ENCODE results near the gene LRRC3. TPM values are rescaled to one million over a fixed set of nuclear protein-coding genes. Genes with fewer than 3 reads are reported as not detected.

LRRC3 gene
- total RNA-seq, 1 experiment from 2014 or later = 0.17 TPM

DNA sequence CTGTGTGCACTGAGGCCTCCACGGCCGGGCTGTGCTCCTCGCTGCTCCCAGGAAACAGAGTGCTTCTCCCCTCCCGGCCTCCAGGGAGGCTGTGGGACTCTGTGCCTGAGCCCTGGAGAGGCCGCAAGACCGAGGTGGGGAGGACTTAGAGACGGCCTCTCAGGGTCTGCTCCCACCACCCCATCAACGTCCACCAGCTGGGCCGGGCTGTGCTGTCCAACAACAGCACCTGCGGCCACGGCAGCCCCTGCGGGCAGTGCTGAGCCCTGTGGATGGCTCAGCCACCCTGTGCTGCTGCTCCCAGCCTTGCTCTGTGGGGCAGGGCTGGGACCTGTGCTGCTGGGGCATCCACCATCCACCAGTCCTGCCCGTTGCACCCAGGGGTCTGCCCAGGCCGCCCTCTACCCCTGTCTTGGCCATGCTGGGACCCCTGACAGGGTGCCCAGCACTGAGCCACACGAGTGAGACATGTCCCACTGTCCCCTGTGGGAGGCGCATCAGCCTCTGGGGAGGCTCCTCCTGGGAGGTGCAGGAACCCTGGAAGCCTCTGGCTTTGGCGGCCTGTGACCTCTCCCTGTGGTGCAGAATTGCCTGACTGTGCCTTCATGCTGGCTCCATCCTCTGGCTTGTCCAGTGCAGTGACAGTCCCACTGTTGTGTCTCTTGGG is 31.2 kb upstream of the LRRC3 start:
- DNase-seq (ENCODE audit: low read depth) = no peak

DNA sequence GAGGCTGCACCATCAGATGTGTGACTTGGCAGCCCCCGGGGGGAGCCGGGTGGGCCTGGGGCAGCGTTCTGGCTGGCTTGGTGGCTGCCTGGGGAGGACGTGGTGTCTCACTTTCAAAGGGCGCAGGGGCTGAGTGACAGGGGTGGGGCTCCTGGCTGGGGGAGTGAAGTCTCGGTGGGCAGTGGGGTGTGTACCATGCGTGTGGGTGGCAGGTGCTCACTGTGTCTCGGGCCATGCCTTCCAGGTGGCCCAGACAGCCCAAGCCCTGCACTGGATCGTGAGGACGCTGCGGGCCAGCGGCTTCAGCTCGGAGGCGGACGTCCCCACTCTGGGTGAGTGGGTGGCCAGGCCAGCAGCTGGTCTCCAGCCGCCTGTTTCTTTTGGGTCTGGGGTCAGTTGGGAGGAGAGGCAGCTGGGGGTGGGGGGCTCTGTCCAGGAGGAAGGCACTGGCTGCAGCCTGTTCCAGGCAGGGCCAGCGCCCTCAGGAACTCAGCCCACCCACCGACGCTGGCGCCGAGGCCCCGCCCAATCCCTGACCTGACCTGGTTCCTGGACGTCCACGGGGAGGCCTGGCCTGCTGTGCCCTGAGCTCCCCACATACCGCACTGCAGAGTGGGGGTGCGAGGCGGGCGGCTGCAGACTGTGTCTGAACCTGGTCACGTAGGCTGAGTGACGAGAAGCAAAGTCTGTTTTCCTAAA is 30.6 kb upstream of the LRRC3 start:
- no peak for DNase-seq (ENCODE audit: low read depth)

DNA sequence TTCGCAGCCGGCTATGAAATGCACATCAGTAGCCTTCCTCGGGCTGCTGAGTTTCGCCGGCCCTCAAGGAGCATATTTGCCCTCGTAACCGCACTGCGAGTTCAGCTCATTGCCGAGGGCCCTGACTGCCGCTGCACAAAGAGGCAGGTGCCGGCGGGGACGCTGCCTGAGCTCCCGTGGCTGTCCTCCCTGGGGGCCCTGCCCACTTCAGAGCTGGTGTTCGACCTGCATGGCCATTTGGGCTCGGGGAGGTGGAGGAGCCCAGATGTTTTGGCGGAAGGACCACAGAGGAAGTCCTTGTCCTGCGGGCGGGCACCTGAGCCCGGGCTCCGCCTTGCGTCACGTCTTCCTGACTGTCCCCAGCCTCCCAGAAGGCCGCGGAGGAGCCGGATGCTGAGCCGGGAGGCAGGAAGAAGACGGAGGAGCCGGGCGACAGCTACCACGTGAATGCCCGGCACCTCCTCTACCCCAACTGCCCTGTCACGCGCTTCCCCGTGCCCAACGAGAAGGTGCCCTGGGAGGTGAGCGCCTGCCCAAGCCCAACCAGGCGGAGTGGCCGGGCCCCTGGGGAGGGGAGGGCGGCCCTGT is 29.9 kb upstream of the LRRC3 start:
- no peak for DNase-seq (ENCODE audit: low read depth)

DNA sequence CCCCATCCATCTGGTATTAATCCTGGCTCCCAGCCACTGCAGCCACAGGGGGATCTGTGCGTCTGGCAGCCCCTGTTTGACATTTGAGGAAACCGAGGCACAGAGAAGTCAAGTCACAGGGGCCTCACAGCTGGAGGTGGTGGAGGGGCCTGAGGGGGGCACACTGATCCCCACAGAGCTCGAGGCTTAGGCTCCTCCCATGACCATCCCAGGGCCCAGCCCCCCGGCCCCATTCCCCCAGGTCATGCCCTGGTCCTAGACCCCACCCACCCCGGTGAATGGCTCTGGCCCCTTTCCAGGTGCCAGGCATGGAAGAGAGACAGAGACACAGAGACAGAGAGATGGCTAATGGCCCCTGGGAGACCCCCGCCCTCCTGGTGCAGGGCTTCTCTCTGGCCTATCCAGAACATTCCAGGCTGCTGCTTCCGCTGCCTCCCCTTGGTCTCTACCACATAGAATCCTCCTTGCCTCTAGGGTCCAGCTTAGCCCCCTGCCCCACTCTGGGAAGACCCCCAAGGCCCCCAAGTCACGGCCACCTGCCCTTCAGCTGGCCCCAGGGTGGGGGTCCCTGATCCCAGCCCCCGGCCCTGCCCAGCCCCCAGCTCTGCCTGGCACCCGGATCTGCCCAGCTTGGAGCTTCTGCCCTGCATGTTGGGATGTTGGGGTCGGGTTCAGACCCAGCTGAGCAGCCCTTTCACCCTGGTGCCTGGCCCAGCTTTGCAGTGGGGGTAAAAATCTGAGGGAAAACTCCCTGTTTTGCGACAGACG is 29.2 kb upstream of the LRRC3 start:
- DNase-seq (ENCODE audit: low read depth) = no peak

DNA sequence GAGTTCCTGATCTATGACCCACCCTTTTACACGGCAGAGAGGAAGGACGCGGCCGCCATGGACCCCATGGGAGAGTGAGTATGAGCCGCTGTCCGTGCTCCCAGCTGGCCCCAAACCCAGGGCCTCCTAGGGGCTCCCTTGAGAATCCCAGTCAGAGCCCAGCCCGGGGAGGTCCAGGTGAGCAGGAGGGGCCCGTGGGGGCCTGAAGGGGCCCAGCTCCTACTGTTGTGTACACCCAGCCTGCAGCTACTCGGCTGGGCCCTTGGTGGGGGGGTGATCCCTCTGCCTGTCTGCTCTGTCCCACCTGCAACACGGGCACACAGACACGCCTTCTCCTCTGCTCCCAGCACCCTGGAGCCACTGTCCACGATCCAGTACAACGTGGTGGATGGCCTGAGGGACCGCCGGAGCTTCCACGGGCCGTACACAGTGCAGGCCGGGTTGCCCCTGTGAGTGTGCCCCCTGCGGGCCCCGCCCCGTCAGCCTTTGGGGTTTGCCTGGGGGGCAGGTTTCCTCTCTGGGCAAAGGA is 28.6 kb upstream of the LRRC3 start:
- DNase-seq (ENCODE audit: low read depth) = no peak

DNA sequence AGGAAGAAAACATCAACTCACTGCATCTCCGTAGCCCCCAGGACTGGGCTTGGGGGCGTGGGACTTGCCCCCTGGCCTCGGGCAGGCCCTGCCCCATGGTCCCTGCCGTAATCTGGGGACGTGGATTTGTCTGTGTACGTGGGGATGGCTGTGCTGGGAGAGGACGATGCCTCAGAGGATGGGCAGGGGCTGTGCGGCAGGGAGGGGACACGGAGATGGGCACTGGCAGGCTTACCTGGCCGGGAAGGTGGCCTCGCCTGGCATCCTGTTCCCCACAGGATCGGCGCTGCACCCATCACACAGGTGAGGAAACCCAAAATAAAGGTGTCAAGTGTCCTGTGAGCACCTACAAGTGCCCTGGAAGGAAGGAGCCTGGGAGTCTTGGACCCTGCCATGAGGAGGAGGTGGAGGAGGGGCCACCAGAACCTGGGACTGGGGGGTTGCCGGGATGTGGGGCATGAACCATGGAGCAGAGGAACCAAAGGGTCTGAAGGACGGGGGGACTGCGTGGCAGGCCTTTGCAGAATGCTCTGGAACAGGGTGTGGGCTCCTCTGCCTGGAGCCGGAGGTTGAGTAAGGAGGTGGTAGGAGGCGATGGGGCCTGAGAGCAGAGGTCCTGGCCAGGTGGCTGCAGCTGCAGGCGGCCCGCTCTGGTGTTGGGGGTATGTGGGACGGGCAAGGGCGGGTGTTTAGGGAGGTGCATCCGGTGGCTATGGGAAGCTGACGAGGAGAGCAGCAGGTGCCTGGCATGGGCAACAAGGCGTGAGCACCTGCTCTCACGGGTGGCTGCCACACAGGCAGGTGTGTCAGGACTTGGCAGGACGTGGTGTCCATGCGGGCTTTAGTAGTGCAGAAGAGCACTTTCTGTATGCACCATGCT is 27.8 kb upstream of the LRRC3 start:
- DNase-seq (ENCODE audit: low read depth) = no peak

DNA sequence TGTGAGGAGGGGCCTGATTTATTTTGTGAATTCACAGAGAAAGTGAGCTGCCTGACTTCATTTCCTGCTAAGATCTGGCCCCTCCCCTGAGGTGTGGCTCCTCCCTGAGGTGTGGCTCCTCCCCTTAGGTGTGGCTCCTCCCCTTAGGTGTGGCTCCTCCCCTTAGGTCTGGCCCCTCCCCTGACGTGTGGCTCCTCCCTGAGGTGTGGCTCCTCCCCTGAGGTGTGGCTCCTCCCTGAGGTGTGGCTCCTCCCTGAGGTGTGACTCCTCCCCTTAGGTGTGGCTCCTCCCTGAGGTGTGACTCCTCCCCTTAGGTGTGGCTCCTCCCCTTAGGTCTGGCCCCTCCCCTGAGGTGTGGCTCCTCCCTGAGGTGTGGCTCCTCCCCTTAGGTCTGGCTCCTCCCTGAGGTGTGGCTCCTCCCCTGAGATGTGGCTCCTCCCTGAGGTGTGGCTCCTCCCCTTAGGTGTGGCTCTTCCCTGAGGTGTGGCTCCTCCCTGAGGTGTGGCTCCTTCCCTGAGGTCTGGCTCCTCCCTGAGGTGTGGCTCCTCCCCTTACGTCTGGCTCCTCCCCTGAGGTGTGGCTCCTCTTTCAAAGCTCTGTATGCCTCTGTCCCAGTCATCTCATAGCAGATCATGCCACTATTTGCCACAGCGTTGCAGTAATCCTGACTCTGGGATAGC is 26.9 kb upstream of the LRRC3 start:
- DNase-seq (ENCODE audit: low read depth) = peak; percentile 52

DNA sequence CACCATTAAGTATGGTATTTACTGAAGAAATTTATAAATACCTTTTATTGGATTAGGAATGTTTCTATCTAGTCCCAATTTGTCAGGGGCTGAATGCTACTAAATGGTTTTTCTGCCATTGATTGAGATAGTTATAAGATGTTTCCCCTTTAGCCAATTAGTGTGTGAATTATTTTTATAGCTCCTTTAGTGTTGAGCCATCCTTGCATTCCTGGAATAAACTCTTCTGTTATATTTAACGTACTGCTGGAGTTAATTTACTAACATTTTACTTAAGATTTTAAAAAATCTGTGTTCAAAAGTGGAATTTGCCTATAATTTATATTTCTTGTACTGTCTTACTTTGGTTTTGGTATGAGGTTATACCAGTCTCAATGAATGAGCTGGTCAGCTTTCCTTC is 25.4 kb upstream of the LRRC3 start:
- no peak for DNase-seq (ENCODE audit: low read depth)

DNA sequence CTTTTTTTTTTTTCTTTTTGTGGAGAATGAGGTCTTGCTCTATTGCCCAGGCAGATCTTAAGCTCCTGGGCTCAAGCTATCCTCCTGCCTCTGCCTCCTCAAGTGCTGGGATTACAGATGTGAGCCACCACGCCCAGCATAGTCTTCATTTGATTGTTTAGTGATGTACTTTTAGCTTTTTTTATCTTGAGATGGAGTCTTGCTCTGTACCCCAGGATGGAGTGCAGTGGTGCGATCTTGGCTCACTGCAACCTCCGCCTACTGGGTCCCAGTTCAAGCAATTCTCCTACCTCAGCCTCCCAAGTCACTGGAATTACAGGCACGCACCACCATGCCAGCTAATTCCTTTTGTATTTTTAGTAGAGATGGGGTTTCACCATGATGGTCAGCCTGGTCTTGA is 24.0 kb upstream of the LRRC3 start:
- DNase-seq (ENCODE audit: low read depth) = no peak

DNA sequence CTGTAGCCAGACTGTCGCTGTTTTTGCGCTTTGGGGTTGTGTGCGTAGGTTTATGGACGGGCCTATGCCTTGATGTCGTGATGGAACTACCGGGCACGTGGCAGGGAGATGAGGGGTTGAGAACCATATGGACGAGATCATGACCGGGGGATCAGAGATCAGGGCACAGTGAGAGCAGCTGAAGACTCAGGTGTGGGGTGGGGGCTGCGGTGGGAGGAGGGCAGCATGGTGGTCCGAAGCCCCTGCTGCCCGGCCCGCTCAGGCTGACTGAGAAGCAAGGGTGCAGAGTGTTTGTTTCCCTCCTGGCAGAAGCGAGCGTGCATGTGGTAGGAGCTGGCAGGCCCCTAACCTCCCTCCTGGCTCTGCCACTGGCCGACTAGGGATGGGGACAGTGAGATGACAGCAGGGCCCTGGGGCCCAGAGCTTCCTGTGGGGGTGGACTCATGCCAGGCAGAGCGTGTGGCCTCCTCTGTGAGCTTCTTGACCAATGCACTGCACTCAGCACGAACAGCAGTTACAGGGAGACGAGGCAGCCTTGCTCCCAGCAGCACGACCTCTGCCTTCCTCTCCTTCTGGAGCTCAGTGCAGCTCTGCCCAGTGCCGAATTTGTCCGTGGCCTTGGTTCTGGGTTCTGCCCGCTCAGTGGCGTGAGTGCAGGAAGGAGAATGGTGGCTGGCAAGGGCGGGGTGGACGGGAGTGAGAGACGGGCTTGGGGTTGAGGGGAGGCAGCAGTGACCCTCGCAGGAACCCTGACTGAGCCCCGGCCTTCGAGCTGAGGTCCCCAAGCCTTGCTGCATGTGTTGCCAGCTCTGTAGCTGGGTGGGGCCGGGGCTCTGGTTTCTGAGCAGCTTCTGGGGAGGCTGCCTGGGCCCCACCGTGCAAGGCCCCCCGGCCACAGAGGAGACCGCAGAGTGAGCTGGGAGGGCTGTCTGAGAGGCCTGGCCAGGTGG is 22.2 kb upstream of the LRRC3 start:
- DNase-seq (ENCODE audit: low read depth) = no peak

DNA sequence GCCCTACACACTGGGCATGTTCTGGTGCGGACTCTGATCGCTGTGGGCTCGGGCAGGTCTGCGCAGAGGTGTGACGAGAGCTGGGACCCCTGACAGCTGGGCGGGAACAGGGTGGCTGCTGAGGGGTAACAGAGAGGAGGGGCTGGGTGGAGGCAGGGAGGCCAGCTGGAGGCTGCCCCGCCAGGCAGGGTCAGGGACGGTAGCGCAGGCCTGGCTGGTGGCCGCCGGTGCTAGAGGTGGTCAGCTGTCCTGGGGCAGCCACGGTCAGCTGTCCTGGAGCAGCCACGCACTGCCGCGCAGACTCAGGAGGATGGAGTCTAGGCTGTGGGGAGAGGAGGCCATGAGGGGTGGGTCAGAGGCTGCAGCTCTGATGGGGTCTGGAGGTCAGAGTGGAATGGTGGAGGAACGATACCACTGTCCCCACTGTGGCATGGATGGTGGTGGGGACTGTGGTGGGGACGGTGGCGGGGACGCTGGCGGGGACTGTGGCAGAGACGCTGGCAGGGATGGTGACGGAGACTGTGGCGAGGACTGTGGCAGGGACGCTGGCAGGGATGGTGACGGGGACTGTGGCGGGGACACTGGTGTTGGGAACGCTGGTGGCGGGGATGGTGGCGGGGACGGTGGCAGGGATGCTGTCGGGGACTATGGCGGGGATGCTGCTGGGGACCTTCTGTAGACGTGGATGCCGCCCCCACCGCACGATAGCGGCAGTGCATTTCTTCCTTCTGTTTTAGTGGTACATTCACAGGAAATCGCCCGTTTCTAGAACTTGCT is 21.3 kb upstream of the LRRC3 start:
- DNase-seq (ENCODE audit: low read depth) = no peak

DNA sequence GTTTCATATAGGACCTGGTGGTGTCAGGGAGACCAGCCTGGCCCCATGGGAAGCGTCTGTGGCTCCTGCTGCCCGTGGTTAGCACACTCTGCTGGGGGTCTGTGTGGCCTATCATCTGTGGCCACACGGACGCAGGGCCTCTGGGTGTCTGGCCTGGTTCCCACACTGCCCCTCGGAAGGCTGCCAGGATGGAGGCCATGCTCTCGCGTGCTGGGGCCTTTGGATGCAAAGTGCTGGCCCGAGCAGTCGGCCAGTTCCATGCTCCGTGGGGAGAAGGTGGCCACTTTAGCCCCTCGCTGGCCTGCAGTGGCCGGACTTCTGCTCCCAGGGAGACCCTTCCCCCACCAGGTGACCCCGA is 20.8 kb upstream of the LRRC3 start:
- DNase-seq (ENCODE audit: low read depth) = no peak

DNA sequence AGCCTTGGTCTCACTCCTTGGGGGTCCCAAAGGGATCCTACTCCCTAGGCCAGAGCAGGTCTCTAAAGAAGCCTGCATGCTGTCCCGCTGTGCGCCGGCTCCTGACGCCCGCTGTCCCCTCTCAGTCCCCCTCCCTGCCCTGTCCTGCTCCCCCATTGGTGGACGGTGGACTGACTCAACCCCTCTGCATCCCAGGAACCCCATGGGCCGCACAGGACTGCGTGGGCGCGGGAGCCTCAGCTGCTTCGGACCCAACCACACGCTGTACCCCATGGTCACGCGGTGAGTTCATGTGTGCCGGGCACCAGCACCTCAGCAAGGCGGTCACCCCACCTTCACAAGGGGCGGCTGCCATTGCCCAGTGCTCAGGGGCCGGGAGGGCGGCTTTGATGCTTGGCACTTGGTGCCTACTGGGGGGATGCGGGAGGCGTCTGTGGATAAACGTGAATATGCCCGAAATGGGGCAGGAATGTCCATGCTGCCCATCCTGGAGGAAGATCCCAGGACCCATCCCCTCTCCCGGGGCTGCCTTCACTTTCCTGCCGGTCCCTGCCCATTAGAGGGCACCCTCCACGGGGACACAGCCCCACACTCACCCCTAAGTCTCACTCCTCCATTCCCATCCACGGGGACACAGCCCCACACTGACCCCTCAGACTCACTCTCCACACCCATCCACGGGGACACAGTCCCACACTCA is 20.2 kb upstream of the LRRC3 start:
- no peak for DNase-seq (ENCODE audit: low read depth)

DNA sequence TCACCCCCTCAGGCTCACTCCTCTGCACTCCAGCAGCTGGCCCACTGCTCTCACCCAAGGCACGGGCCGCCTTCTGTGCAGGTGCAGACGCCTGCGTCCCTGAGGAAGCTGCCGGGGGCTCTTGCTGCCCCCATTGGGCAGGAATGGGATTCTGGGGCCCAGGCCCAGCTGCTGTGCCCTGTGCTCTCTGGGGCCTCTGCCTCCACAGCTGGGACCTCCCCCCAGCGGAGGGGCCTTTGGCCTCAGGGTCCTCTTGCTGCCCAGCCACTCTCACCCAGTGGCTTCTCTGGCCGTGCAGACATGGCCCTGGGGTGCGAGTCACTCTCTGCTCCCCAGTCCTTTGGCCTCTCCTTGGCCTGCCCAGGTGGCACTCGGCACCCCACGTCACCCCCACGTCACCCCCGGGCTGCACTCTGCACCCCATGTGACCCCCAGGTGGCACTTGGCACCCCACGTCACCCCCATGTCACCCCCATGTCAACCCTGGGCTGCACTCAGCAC is 19.1 kb upstream of the LRRC3 start:
- DNase-seq (ENCODE audit: low read depth) = no peak

DNA sequence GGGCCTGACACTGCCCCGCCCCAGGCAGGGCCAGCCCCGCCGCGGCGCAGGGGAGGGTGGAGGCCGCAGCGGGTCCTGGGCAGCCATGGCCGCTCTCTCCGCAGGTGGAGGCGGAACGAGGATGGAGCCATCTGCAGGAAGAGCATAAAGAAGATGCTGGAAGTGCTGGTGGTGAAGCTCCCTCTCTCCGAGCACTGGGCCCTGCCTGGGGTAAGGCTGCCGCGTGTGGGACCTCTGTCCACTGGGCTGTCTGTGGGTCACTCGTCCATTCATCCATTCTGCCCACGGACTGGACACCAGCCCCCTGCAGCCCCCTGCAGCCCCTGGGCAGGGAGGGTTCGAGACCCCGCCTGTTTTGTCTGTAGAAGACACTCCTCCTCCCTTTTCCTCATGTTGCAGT is 18.4 kb upstream of the LRRC3 start:
- no peak for DNase-seq (ENCODE audit: low read depth)

DNA sequence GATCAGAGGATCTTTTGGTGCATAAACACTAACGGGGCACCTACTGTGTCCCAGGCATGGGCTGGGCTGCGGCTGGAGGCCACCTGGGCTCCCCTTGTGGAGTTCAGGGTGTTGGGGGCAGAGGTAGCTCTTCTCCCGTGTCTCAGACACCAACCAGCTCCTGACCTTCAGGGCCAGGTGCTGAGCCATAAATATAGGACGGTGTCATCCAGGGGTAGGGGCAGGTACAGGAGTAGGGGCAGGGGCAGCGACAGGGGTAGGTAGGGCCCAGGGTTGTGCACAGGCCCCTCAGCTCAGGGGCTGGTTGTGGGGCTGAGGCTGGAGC is 18.0 kb upstream of the LRRC3 start:
- DNase-seq (ENCODE audit: low read depth) = no peak

DNA sequence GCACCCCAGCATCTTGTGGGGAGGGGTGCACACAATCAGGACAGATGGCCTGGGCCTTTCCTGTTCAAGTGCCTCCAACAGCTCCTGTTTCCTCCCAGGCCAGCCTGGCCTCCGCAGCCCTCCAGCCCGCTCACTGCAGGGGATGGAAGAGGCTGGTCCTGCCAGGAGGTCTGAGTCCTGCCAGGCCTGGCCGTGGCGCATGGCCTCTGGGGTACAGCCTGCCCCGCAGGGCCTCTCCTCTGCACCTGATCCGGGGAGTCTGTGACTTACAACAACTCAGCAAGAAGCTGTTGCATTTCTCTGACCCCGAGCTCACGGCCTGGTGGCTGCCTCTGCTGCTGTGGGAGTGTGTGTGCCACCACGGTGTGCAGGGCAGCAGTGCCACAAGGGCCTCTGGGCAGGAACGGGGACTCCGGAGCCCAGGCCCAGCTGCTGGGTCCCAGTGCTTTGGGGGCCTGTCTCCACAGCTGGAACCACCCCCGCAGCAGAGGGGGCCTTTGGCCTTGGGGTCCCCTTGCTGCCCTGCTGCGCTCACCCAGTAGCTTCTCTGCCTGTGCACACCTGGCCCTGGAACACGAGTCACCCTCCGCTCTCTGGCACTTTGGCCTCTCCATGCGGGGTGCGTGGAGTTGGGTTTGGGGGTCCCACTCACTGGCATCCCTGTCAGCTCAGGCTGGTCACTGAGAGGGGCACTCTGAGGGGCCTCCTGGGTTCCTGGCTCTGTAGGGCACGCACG is 17.4 kb upstream of the LRRC3 start:
- no peak for DNase-seq (ENCODE audit: low read depth)

Data from Daoy (cell line).